ENCODE measurements around the gene FLT3. TPM values are rescaled to one million over a fixed set of nuclear protein-coding genes. Genes with fewer than 3 reads are reported as not detected.

Gene FLT3
- total RNA-seq, 4 donors from 2014 or later, result 0.55 to 0.95 TPM; not detected in 2

GRCh38 chr13:27962982-27963381, 137.4 kb downstream of the FLT3 start:
- peaks cover 95% of the 10 kb centered on the region for H3K27me3 ChIP-seq
- no peak for DNase-seq
- no peaks in the 10 kb centered on the region for H3K9me3 ChIP-seq
- WGBS, 2 donors (ENCODE audit: low coverage in 1 of 2), result 41% methylated on average over 9 of the region's 9 CpGs; no CpG with 5 or more reads in 1 of the 2 donors
- peaks cover 0 to 66% (median 45%) of the 10 kb centered on the region in 4 donors for H3K4me1 ChIP-seq
- TF ChIP-seq POLR2A (IDR thresholded peaks at IDR 0.05) (no peak), EP300 (IDR thresholded peaks at IDR 0.05; ENCODE audit: low read depth) (no peak), POLR2AphosphoS5 (IDR thresholded peaks at IDR 0.05) (no peak), CTCF (IDR thresholded peaks at IDR 0.05) (no peak)
- H3K27ac ChIP-seq, result peak overlapping the region; percentile 75 to 97 (median 92)
- intact Hi-C loops (cut with DNase I; ENCODE audit: low total_unique reads) (no loop called here), in situ Hi-C loops (cut with MboI; ENCODE audit: low pct_ligation_motif_present in 1 of 4, low pct_unique_long_range_greater_than_20kb in 1 of 4, low sequenced_read_pairs in 3 of 4) (no loop called here)
- no peaks in the 10 kb centered on the region for H3K36me3 ChIP-seq
- H3K4me3 ChIP-seq, result peak overlapping the region in 2 of 4 donors; percentile 19 to 72

- H3K4me1 ChIP-seq, result peaks cover 0 to 64% (median 45%) of the 10 kb centered on the region in 4 donors
- 40% methylated on average over 6 of the region's 6 CpGs; no CpG with 5 or more reads in 1 of the 2 donors for WGBS, 2 donors (ENCODE audit: low coverage in 1 of 2)
- peak; percentile 65 for DNase-seq
- H3K4me3 ChIP-seq, result peak overlapping the region in 2 of 4 donors; percentile 19 to 72
- no peaks in the 10 kb centered on the region for H3K9me3 ChIP-seq
- no peak for TF ChIP-seq EP300 (IDR thresholded peaks at IDR 0.05; ENCODE audit: low read depth)
- peak; percentile 28 to 67 (median 55) for TF ChIP-seq POLR2AphosphoS5 (IDR thresholded peaks at IDR 0.05)
- TF ChIP-seq POLR2A (IDR thresholded peaks at IDR 0.05), result peak; percentile 64
- TF ChIP-seq CTCF (IDR thresholded peaks at IDR 0.05), result no peak
- intact Hi-C loops (cut with DNase I; ENCODE audit: low total_unique reads) (no loop called here), in situ Hi-C loops (cut with MboI; ENCODE audit: low pct_ligation_motif_present in 1 of 4, low pct_unique_long_range_greater_than_20kb in 1 of 4, low sequenced_read_pairs in 3 of 4) (no loop called here)
- H3K27me3 ChIP-seq, result peaks cover 95% of the 10 kb centered on the region
- H3K36me3 ChIP-seq, result no peaks in the 10 kb centered on the region
- peak overlapping the region; percentile 75 to 97 (median 92) for H3K27ac ChIP-seq
These were observed 138.1 kb downstream of the FLT3 start for GRCh38 chr13:27962128-27962841.

GRCh38 chr13:27961227-27962085, 138.9 kb downstream of the FLT3 start:
- peaks cover 0 to 64% (median 45%) of the 10 kb centered on the region in 4 donors for H3K4me1 ChIP-seq
- no peaks in the 10 kb centered on the region for H3K36me3 ChIP-seq
- peak overlapping the region; percentile 75 to 97 (median 92) for H3K27ac ChIP-seq
- no peak for DNase-seq
- intact Hi-C loops (cut with DNase I; ENCODE audit: low total_unique reads), result no loop called here
- WGBS, 2 donors (ENCODE audit: low coverage in 1 of 2), result 8 to 11% methylated on average over 3 to 25 of the region's 25 CpGs
- H3K4me3 ChIP-seq, result peak overlapping the region in 3 of 4 donors; percentile 16 to 72 (median 30)
- in situ Hi-C loops (cut with MboI; ENCODE audit: low pct_ligation_motif_present in 1 of 4, low pct_unique_long_range_greater_than_20kb in 1 of 4, low sequenced_read_pairs in 3 of 4), result no loop called here
- peaks cover 95% of the 10 kb centered on the region for H3K27me3 ChIP-seq
- no peak for TF ChIP-seq CTCF (IDR thresholded peaks at IDR 0.05)
- no peak for TF ChIP-seq POLR2AphosphoS5 (IDR thresholded peaks at IDR 0.05)
- TF ChIP-seq EP300 (IDR thresholded peaks at IDR 0.05; ENCODE audit: low read depth), result no peak
- TF ChIP-seq POLR2A (IDR thresholded peaks at IDR 0.05), result no peak
- H3K9me3 ChIP-seq, result no peaks in the 10 kb centered on the region
